GM23338 (cell line): ENCODE measurements around the gene TTL. TPM values are rescaled to one million over a fixed set of nuclear protein-coding genes. Genes with fewer than 3 reads are reported as not detected.

Experiments
- ATAC-seq: fragments of 200-7000 bp; cut with Tn5 transposase; 3 replicates; pipeline ENCODE4 v1.9.1; 2020
- DNase-seq: peaks from one replicate; pipeline ENCODE4 v3.0.0-alpha.2; 2015; ENCODE audit warnings: low spot score
- H2AFZ ChIP-seq: fragments of 200-600 bp; sonication (generic); 2 replicates; pipeline ENCODE4 v1.8.0; 2016; ENCODE audit warnings: antibody characterized with exemption, mild to moderate bottlenecking, moderate library complexity
- H3F3A ChIP-seq: fragments of 200-600 bp; sonication (generic); replicated peaks from 2 replicates; pipeline ENCODE4 v1.8.0; 2017; ENCODE audit warnings: antibody characterized with exemption, mixed run types, low read depth
- H3K27ac ChIP-seq: fragments of 200-600 bp; sonication (generic); 2 replicates; pipeline ENCODE4 v1.6.1; 2016; ENCODE audit warnings: low read depth
- H3K27me3 ChIP-seq: fragments of 200-600 bp; sonication (generic); 2 replicates; pipeline ENCODE4 v1.8.0; 2016; ENCODE audit warnings: mild to moderate bottlenecking, mixed run types, moderate library complexity; ENCODE audit not compliant: insufficient read depth
- H3K36me3 ChIP-seq: fragments of 200-600 bp; sonication (generic); 2 replicates; pipeline ENCODE4 v1.8.0; 2016; ENCODE audit warnings: mild to moderate bottlenecking; ENCODE audit not compliant: insufficient read depth
- H3K4me1 ChIP-seq: fragments of 200-600 bp; sonication (generic); 2 replicates; pipeline ENCODE4 v1.8.0; 2016; ENCODE audit warnings: mild to moderate bottlenecking, moderate library complexity; ENCODE audit not compliant: insufficient read depth
- H3K4me2 ChIP-seq: fragments of 200-600 bp; sonication (generic); 2 replicates; pipeline ENCODE4 v1.7.1; 2017; ENCODE audit warnings: mixed run types
- H3K4me3 ChIP-seq: fragments of 200-600 bp; sonication (generic); 2 replicates; pipeline ENCODE4 v1.6.1; 2016; ENCODE audit warnings: mixed run types
- H3K79me2 ChIP-seq: fragments of 200-600 bp; sonication (generic); replicated peaks from 2 replicates; pipeline ENCODE4 v1.8.0; 2017; ENCODE audit warnings: mild to moderate bottlenecking; ENCODE audit not compliant: insufficient read depth
- H3K9me2 ChIP-seq: fragments of 200-600 bp; sonication (generic); 2 replicates; pipeline ENCODE4 v1.8.0; 2017; ENCODE audit not compliant: insufficient read depth
- H4K20me1 ChIP-seq: fragments of 200-600 bp; sonication (generic); replicated peaks from 2 replicates; pipeline ENCODE4 v1.8.0; 2017; ENCODE audit warnings: mild to moderate bottlenecking; ENCODE audit not compliant: insufficient read depth
- H3K27ac Mint-ChIP-seq: 2 replicates; pipeline ENCODE4 v1.8.0; 2020; ENCODE audit warnings: inconsistent platforms, mild to moderate bottlenecking, moderate library complexity, mixed read lengths
- H3K27me3 Mint-ChIP-seq: 3 replicates; pipeline ENCODE4 v1.8.0; 2022; ENCODE audit warnings: low read depth, mild to moderate bottlenecking, moderate library complexity, mixed read lengths, inconsistent platforms; ENCODE audit not compliant: insufficient read depth, poor library complexity
- H3K36me3 Mint-ChIP-seq: 3 replicates; pipeline ENCODE4 v1.8.0; 2021; ENCODE audit warnings: low read depth, mild to moderate bottlenecking, inconsistent platforms, moderate library complexity, mixed read lengths
- H3K4me1 Mint-ChIP-seq: 3 replicates; pipeline ENCODE4 v1.8.0; 2020; ENCODE audit warnings: mild to moderate bottlenecking, inconsistent platforms, mixed read lengths
- H3K4me3 Mint-ChIP-seq: 3 replicates; pipeline ENCODE4 v1.8.0; 2021; ENCODE audit warnings: moderate library complexity, mild to moderate bottlenecking, inconsistent platforms, mixed read lengths
- H3K9me3 Mint-ChIP-seq: 3 replicates; pipeline ENCODE4 v1.8.0; 2020; ENCODE audit warnings: moderate library complexity, mild to moderate bottlenecking, inconsistent platforms, mixed read lengths
- CREB1 ChIP-seq: fragments of 250-450 bp; sonication (Bioruptor Pico); IDR thresholded peaks from 2 replicates; pipeline ENCODE4 v1.5.0; 2020; ENCODE audit warnings: low read depth, mild to moderate bottlenecking, moderate library complexity
- EZH2 ChIP-seq: fragments of 200-600 bp; sonication (generic); IDR thresholded peaks from one replicate; pipeline ENCODE4 v1.8.0; 2017; ENCODE audit warnings: antibody characterized with exemption, mild to moderate bottlenecking, low read depth; ENCODE audit not compliant: unreplicated experiment
- EZH2phosphoT487 ChIP-seq: fragments of 200-600 bp; sonication (generic); IDR thresholded peaks from one replicate; pipeline ENCODE4 v1.8.1; 2018; ENCODE audit warnings: antibody characterized with exemption; ENCODE audit not compliant: unreplicated experiment
- JUNB ChIP-seq: IDR thresholded peaks from one replicate; pipeline ENCODE4 v1.6.1; 2016; ENCODE audit warnings: antibody characterized with exemption; ENCODE audit not compliant: unreplicated experiment
- NANOG ChIP-seq: IDR thresholded peaks from 2 replicates; pipeline ENCODE4 v1.6.1; 2016; ENCODE audit warnings: antibody characterized with exemption, borderline replicate concordance
- POLR2AphosphoS5 ChIP-seq: IDR thresholded peaks from 2 replicates; pipeline ENCODE4 v1.6.1; 2016; ENCODE audit warnings: antibody characterized with exemption, low read depth
- STAT1 ChIP-seq: IDR thresholded peaks from one replicate; pipeline ENCODE4 v1.6.1; 2016; ENCODE audit warnings: antibody characterized with exemption; ENCODE audit not compliant: unreplicated experiment
- ZNF114 ChIP-seq: fragments of 250-450 bp; sonication (Bioruptor Pico); IDR thresholded peaks from 2 replicates; pipeline ENCODE4 v1.5.0; 2020; ENCODE audit warnings: mild to moderate bottlenecking, moderate library complexity
- ZNF331 ChIP-seq: fragments of 250-450 bp; sonication (Bioruptor Pico); IDR thresholded peaks from 2 replicates; pipeline ENCODE4 v1.5.0; 2020; ENCODE audit warnings: low read depth, mild to moderate bottlenecking, moderate library complexity
- ZNF462 ChIP-seq: fragments of 250-450 bp; sonication (Bioruptor Pico); IDR thresholded peaks from 2 replicates; pipeline ENCODE4 v1.5.0; 2020; ENCODE audit warnings: mild to moderate bottlenecking, moderate library complexity
- polyA plus RNA-seq: library from polyadenylated mRNA; unstranded; fragments of >200 nt; fragmentation: Nextera tagmentation; extraction: Ambion mirVana; gene quantifications from 2 replicates; pipeline ENCODE4 v1.2.1, GENCODE V29; 2016
- total RNA-seq: library from RNA; depleted of rRNA; stranded (reverse); fragments of >200 nt; shearing (Covaris generic); gene quantifications from 2 replicates; pipeline ENCODE4 v1.2.3, GENCODE V29; 2014
- TF ChIP-seq, protein P1 (sequence below): IDR thresholded peaks from one replicate; pipeline ENCODE4 v1.6.1; 2018; ENCODE audit warnings: antibody characterized with exemption; ENCODE audit not compliant: unreplicated experiment
- TF ChIP-seq, protein P2 (sequence below), 2 experiments: fragments of 200-600 bp in 1 of 2; sonication (generic) in 1 of 2; conservative IDR thresholded peaks; 2 replicates each; pipeline versions ENCODE4 v1.5.1 to v1.6.1; 2016 to 2017; ENCODE audit warnings: antibody characterized with exemption in 2 of 2, low read depth in 2 of 2, mild to moderate bottlenecking in 2 of 2, moderate library complexity in 1 of 2
- TF ChIP-seq, protein P3 (sequence below): IDR thresholded peaks from 2 replicates; pipeline ENCODE4 v1.6.1; 2016; ENCODE audit warnings: antibody characterized with exemption

TTL gene
- total and polyA plus RNA-seq, 2 experiments from 2014 or later: 10.1 to 34.6 TPM

GRCh38 chr2:112583497-112584133 is 101.7 kb downstream of the TTL start:
- H3K27ac Mint-ChIP-seq: peak overlapping the region; percentile 98

More at GRCh38 chr2:112583497-112584133, 101.7 kb downstream of the TTL start:
- Histone ChIP-seq H3K9me2 (no peaks in the 10 kb centered on the region), H3K27me3 (no peaks in the 10 kb centered on the region), H3K36me3 (no peaks in the 10 kb centered on the region), H4K20me1 (no peaks in the 10 kb centered on the region), H3K27ac (peak overlapping the region; percentile 90), H3K4me2 (peak overlapping the region; percentile 85), H2AFZ (peak overlapping the region; percentile 97), H3K4me3 (peak overlapping the region; percentile 72), H3K79me2 (no peaks in the 10 kb centered on the region; the same call in 1 of the 2 replicates), H3K4me1 (peaks cover 16% of the 10 kb centered on the region), H3F3A (peaks cover 9% of the 10 kb centered on the region; the same call in 1 of the 2 replicates)
- Mint-ChIP-seq H3K36me3 (peaks cover 16% of the 10 kb centered on the region), H3K4me1 (peaks cover 20% of the 10 kb centered on the region), H3K9me3 (no peaks in the 10 kb centered on the region), H3K4me3 (peak overlapping the region; percentile 90), H3K27me3 (peaks cover 14% of the 10 kb centered on the region)
- TF ChIP-seq, protein P1, sequence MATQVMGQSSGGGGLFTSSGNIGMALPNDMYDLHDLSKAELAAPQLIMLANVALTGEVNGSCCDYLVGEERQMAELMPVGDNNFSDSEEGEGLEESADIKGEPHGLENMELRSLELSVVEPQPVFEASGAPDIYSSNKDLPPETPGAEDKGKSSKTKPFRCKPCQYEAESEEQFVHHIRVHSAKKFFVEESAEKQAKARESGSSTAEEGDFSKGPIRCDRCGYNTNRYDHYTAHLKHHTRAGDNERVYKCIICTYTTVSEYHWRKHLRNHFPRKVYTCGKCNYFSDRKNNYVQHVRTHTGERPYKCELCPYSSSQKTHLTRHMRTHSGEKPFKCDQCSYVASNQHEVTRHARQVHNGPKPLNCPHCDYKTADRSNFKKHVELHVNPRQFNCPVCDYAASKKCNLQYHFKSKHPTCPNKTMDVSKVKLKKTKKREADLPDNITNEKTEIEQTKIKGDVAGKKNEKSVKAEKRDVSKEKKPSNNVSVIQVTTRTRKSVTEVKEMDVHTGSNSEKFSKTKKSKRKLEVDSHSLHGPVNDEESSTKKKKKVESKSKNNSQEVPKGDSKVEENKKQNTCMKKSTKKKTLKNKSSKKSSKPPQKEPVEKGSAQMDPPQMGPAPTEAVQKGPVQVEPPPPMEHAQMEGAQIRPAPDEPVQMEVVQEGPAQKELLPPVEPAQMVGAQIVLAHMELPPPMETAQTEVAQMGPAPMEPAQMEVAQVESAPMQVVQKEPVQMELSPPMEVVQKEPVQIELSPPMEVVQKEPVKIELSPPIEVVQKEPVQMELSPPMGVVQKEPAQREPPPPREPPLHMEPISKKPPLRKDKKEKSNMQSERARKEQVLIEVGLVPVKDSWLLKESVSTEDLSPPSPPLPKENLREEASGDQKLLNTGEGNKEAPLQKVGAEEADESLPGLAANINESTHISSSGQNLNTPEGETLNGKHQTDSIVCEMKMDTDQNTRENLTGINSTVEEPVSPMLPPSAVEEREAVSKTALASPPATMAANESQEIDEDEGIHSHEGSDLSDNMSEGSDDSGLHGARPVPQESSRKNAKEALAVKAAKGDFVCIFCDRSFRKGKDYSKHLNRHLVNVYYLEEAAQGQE: no peak
- TF ChIP-seq JUNB: no peak
- no peak for TF ChIP-seq ZNF462 (CRISPR knock-in tag)
- no peak for TF ChIP-seq EZH2phosphoT487
- TF ChIP-seq POLR2AphosphoS5: no peak
- TF ChIP-seq NANOG: no peak
- TF ChIP-seq CREB1 (CRISPR knock-in tag): no peak
- TF ChIP-seq STAT1: no peak
- TF ChIP-seq, protein P2, sequence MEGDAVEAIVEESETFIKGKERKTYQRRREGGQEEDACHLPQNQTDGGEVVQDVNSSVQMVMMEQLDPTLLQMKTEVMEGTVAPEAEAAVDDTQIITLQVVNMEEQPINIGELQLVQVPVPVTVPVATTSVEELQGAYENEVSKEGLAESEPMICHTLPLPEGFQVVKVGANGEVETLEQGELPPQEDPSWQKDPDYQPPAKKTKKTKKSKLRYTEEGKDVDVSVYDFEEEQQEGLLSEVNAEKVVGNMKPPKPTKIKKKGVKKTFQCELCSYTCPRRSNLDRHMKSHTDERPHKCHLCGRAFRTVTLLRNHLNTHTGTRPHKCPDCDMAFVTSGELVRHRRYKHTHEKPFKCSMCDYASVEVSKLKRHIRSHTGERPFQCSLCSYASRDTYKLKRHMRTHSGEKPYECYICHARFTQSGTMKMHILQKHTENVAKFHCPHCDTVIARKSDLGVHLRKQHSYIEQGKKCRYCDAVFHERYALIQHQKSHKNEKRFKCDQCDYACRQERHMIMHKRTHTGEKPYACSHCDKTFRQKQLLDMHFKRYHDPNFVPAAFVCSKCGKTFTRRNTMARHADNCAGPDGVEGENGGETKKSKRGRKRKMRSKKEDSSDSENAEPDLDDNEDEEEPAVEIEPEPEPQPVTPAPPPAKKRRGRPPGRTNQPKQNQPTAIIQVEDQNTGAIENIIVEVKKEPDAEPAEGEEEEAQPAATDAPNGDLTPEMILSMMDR (conservative IDR thresholded peaks at IDR 0.05; ENCODE audit: low read depth in 2 of 2): no peak
- no peak for TF ChIP-seq ZNF114 (CRISPR knock-in tag)
- TF ChIP-seq EZH2: no peak
- TF ChIP-seq ZNF331 (CRISPR knock-in tag): no peak
- TF ChIP-seq, protein P3, sequence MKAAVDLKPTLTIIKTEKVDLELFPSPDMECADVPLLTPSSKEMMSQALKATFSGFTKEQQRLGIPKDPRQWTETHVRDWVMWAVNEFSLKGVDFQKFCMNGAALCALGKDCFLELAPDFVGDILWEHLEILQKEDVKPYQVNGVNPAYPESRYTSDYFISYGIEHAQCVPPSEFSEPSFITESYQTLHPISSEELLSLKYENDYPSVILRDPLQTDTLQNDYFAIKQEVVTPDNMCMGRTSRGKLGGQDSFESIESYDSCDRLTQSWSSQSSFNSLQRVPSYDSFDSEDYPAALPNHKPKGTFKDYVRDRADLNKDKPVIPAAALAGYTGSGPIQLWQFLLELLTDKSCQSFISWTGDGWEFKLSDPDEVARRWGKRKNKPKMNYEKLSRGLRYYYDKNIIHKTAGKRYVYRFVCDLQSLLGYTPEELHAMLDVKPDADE: no peak
- ATAC-seq (no peak), DNase-seq (no peak)
